GM12873 (cell line): ENCODE results near the gene TMEM125.

Experiments used
- TF ChIP-seq, protein P1 (sequence below): IDR thresholded peaks from 2 replicates; pipeline ENCODE4 v1.5.1; 2012; ENCODE audit warnings: low read depth, mild to moderate bottlenecking, moderate library complexity, low read length, control low read depth; ENCODE audit not compliant: insufficient read depth; ENCODE audit errors: missing control alignments

TMEM125 gene

DNA sequence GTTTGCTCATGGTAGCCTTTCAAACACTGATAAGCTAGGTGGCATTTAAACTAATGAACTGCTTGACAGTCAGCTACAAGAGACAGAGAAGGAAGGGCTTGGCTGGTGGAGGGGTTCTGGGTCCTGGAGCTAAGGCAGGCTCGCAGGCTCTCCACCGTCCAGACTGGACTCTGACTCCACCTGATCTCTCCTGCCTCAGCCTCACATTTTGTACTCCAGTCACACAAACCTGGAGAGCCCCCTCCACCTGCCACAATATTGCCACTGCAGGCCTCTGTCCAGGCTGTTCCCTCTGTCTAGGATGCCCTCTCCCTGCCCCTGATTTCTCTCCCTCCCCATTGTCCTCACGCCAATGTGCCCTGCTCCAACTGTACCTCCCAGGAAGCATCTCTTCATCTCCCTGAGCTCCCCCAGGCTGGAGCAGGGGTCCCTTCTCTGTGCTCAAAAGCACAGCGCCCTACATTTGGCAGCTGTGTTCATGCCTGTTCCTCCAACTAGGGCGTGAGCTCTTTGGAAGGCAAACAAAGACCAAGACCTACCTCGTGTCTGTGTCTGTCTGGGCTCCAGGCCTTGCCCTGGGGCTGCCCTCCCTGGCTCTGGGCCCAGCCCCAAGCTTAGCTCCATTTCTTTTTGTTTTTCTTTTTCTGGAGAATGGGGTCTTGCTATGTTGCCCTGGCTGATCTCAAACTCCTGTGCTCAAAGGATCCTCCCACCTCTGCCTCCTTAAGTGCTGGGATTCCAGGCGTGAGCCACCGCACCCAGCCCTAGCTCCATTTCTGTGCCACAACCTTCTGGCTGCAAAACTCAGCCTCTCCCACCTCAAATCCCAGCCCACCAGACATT, 33.9 kb downstream of the TMEM125 start:
- TF ChIP-seq, protein P1, sequence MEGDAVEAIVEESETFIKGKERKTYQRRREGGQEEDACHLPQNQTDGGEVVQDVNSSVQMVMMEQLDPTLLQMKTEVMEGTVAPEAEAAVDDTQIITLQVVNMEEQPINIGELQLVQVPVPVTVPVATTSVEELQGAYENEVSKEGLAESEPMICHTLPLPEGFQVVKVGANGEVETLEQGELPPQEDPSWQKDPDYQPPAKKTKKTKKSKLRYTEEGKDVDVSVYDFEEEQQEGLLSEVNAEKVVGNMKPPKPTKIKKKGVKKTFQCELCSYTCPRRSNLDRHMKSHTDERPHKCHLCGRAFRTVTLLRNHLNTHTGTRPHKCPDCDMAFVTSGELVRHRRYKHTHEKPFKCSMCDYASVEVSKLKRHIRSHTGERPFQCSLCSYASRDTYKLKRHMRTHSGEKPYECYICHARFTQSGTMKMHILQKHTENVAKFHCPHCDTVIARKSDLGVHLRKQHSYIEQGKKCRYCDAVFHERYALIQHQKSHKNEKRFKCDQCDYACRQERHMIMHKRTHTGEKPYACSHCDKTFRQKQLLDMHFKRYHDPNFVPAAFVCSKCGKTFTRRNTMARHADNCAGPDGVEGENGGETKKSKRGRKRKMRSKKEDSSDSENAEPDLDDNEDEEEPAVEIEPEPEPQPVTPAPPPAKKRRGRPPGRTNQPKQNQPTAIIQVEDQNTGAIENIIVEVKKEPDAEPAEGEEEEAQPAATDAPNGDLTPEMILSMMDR, result no peak

DNA sequence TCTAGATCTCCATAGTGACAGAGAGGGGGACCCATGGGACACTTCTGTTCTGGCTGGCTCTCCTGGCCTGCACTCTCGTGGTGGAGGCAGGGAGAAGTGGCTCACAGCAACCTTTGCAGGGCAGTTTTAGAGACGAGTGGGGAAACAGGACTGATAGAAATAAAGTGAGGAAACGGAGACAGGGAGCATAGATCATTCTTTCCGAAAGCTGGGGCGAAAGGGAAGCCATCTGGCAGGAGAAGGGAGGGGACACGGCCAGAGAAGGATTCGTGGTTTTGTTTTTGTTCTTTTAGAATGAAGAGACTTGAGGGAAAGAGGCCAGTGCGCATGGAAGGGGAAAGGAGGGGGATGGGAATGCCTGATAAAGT, 34.5 kb downstream of the TMEM125 start:
- TF ChIP-seq, protein P1, result no peak

DNA sequence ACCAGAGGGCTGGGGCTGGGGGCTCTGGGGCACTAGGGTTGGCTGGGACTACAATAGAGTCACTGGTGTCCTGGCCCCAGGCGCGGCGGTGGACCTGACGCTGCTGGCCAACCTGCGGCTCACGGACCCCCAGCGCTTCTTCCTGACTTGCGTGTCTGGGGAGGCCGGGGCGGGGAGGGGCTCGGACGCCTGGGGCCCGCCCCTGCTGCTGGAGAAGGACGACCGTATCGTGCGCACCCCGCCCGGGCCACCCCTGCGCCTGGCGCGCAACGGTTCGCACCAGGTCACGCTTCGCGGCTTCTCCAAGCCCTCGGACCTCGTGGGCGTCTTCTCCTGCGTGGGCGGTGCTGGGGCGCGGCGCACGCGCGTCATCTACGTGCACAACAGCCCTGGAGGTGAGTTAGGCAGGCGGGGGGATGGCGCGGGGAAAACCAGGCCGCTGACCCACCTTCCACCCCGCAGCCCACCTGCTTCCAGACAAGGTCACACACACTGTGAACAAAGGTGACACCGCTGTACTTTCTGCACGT, 35.1 kb downstream of the TMEM125 start:
- TF ChIP-seq, protein P1, result no peak

DNA sequence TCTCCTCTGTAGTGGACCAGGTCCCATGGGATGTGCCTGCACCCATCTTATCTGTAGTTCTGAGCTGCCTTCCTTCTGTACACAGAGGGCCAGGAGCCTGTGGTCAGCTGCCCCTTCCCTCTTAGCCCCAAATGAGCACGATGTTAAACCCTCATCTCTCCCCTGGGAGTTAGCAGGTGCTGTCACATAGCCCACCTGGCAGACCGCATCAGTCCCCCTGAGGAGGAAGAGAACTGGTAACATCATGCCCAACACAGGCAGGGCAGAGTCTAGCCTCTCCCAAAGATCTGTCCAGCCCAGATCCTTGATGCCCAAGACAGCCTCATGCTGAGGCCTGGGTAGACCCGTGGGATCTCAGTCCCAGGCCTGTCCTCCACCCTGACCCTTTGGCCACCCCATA, 35.7 kb downstream of the TMEM125 start:
- TF ChIP-seq, protein P1, result no peak

DNA sequence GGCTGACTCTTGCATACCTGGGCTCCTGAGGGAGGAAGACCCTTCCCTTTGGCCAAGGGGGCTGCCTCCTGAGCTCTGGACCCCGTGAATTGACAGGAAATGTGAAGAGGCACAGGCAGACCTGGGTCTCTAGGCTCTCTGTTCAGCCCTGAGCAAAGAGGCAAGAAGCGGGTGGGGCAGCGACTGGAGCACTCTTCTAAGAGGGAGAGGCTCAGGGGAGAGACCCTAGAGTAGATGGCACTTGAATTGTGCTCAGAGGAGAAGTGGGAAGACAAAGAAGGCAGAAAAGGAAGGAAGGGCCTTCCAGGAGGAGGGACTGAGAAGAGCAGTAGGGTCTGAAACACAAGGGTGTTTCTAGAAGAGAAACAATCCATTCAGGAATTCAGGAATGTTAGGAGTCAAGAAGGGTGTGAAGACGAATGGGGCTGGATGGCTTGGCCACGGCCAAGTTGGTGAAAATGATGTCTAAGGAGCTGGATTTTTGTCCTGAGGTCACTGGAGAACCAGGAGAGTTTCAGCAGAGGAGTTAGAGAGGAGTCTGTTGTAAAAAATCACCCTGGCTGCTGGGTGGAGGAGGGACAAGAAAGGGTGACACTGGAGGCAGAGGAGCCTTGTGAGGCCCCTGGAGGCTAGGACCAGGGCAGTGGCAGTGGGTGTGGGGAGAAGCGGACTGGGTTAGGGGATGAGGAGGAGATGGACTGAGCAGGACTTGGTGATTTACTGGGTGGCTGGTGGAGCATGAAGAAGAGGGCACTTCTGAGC, 36.3 kb downstream of the TMEM125 start:
- TF ChIP-seq, protein P1, result no peak

DNA sequence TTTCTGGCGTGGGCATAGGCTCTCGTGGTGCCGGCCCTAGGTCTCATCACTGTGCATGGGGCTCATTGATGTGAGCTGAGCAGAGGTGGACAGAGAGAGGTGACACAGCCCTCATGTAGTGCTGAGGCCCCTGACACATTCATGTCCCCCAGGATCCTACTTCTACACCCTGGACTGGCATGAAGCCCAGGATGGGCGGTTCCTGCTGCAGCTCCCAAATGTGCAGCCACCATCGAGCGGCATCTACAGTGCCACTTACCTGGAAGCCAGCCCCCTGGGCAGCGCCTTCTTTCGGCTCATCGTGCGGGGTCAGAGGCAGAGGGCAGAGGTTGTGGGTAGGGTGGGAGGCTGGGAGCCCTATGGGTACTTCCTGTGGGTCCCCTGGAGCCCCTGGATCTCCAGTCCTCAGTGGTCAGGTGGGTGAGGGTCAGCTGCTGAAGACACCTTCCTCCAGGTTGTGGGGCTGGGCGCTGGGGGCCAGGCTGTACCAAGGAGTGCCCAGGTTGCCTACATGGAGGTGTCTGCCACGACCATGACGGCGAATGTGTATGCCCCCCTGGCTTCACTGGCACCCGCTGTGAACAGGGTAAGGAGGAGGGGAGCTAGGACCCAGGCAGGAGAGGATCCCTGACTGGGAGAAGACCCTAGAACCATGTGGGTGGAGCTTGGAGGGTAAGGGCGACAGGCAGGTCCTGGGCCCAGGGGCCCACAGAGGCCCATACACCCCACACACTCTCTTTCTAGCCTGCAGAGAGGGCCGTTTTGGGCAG, 37.1 kb downstream of the TMEM125 start:
- TF ChIP-seq, protein P1, result no peak
